Spleen (tissue), 7 donors: ENCODE data around the gene RBM3.

Source experiments
- CTCF ChIP-seq, 11 experiments: fragments of 200-600 bp in 7 of 11; fragments of 450-650 bp in 4 of 11; sonication (generic) in 4 of 11; IDR thresholded peaks in 8 of 11; conservative IDR thresholded peaks in 3 of 11; 1 replicate in 7 of 11; 2 replicates in 4 of 11; pipeline versions ENCODE4 v1.4.0 to v1.8.0; 2016 to 2021; ENCODE audit warnings: antibody characterized with exemption in 11 of 11, inconsistent platforms in 4 of 11, mild to moderate bottlenecking in 1 of 11
- POLR2A ChIP-seq, 3 donors: fragments of 450-650 bp; IDR thresholded peaks; one replicate each; pipeline ENCODE4 v1.5.1; 2017; ENCODE audit warnings: antibody characterized with exemption in 3 of 3, mild to moderate bottlenecking in 1 of 3
- POLR2AphosphoS5 ChIP-seq, 3 donors: sonication (generic); formaldehyde crosslinking; IDR thresholded peaks; one replicate each; pipeline ENCODE4 v1.5.1; 2017; ENCODE audit warnings: antibody characterized with exemption in 3 of 3
- donor health status: DM: no; HTN: no; CAD: no; lungs with moderate emphysema.
- donor health status: DM: no; HTN: no; CAD: no.
- donor health status: DM: no; HTN: no; CAD: no.

- TF ChIP-seq CTCF (IDR thresholded peaks at IDR 0.05 in 8 of 11, conservative IDR thresholded peaks at IDR 0.05 in 3 of 11) = no peak
- no peak for TF ChIP-seq POLR2A (IDR thresholded peaks at IDR 0.05)
- TF ChIP-seq POLR2AphosphoS5 (IDR thresholded peaks at IDR 0.05) = no peak
Measured at GRCh38 chrX:48611703-48612102, 37.4 kb downstream of the RBM3 start.
